IPS DF 6.9 (cell line): ENCODE measurements around the gene IL13.
"Not testable (repeated sequence)": the region's sequence is repeated elsewhere in the genome, so short reads cannot be mapped to it uniquely, and the experiment has no call there.

Experiments used
- DNase-seq: peaks from one replicate; pipeline ENCODE4 v3.0.0-alpha.2; 2013; ENCODE audit warnings: low read depth, low spot score
- H3K27ac ChIP-seq: one replicate; pipeline ENCODE4 v1.5.1; 2013; ENCODE audit warnings: low read length, control low read depth
- H3K27me3 ChIP-seq: 2 replicates; pipeline ENCODE4 v1.6.1; 2013; ENCODE audit warnings: mild to moderate bottlenecking, low read length; ENCODE audit not compliant: control insufficient read depth, insufficient read depth
- H3K36me3 ChIP-seq: 2 replicates; pipeline ENCODE4 v1.6.1; 2013; ENCODE audit warnings: low read length; ENCODE audit not compliant: control insufficient read depth, insufficient read depth
- H3K4me1 ChIP-seq: 2 replicates; pipeline ENCODE4 v1.6.1; 2013; ENCODE audit warnings: low read length; ENCODE audit not compliant: control insufficient read depth, insufficient read depth
- H3K4me3 ChIP-seq: 2 replicates; pipeline ENCODE4 v1.5.1; 2013; ENCODE audit warnings: mild to moderate bottlenecking, low read length
- H3K9me3 ChIP-seq: 2 replicates; pipeline ENCODE4 v1.6.1; 2013; ENCODE audit warnings: low read length, inconsistent platforms; ENCODE audit not compliant: control insufficient read depth, insufficient read depth
- WGBS: extraction: QIAGEN DNeasy Blood & Tissue Kit; methylation state at CpG from one replicate; pipeline ENCODE4 v1.1.7; 2013; ENCODE audit warnings: mixed read lengths, missing lambda C conversion rate; ENCODE audit not compliant: insufficient read length, insufficient coverage; 5-methylcytosine and 5-hydroxymethylcytosine counted together

The IL13 gene

GRCh38 chr5:132689513-132689912 is 31.5 kb downstream of the IL13 start:
- WGBS, result no CpG with 5 or more reads among the region's 7 CpGs
- Histone ChIP-seq H3K36me3 (no peaks in the 10 kb centered on the region), H3K9me3 (no peaks in the 10 kb centered on the region), H3K27me3 (no peaks in the 10 kb centered on the region), H3K27ac (no peak overlapping the region), H3K4me1 (no peaks in the 10 kb centered on the region), H3K4me3 (no peak overlapping the region)
- DNase-seq, result no peak

GRCh38 chr5:132690156-132690555 is 32.2 kb downstream of the IL13 start:
- H3K9me3 ChIP-seq, result no peaks in the 10 kb centered on the region
- no peak for DNase-seq
- H3K4me1 ChIP-seq, result no peaks in the 10 kb centered on the region
- no peak overlapping the region for H3K4me3 ChIP-seq
- no peak overlapping the region for H3K27ac ChIP-seq
- WGBS, result no CpG with 5 or more reads among the region's 3 CpGs
- no peaks in the 10 kb centered on the region for H3K36me3 ChIP-seq
- H3K27me3 ChIP-seq, result no peaks in the 10 kb centered on the region

- not testable (repeated sequence) for H3K9me3 ChIP-seq, H3K27me3 ChIP-seq, H3K27ac ChIP-seq, H3K4me3 ChIP-seq, H3K4me1 ChIP-seq, H3K36me3 ChIP-seq, DNase-seq
- WGBS, result no CpG with 5 or more reads among the region's 5 CpGs
Measured at GRCh38 chr5:132691755-132692631, 34.0 kb downstream of the IL13 start.

- H3K4me3 ChIP-seq, result no peak overlapping the region
- no peak for DNase-seq
- H3K27ac ChIP-seq, result no peak overlapping the region
- H3K9me3 ChIP-seq, result no peaks in the 10 kb centered on the region
- H3K36me3 ChIP-seq, result no peaks in the 10 kb centered on the region
- H3K27me3 ChIP-seq, result no peaks in the 10 kb centered on the region
- no peaks in the 10 kb centered on the region for H3K4me1 ChIP-seq
Measured at GRCh38 chr5:132692632-132692967, 34.6 kb downstream of the IL13 start.

- Histone ChIP-seq H3K27ac (no peak overlapping the region), H3K27me3 (no peaks in the 10 kb centered on the region), H3K36me3 (no peaks in the 10 kb centered on the region), H3K4me3 (no peak overlapping the region), H3K9me3 (no peaks in the 10 kb centered on the region), H3K4me1 (no peaks in the 10 kb centered on the region)
- no CpG with 5 or more reads among the region's 4 CpGs for WGBS
- DNase-seq, result no peak
Measured at GRCh38 chr5:132695956-132696355, 38.0 kb downstream of the IL13 start.

GRCh38 chr5:132704875-132705274 is 46.9 kb downstream of the IL13 start:
- no peaks in the 10 kb centered on the region for H3K4me1 ChIP-seq
- no peaks in the 10 kb centered on the region for H3K9me3 ChIP-seq
- H3K4me3 ChIP-seq, result no peak overlapping the region
- WGBS, result no CpG with 5 or more reads among the region's 1 CpG
- H3K27ac ChIP-seq, result no peak overlapping the region
- no peak for DNase-seq
- no peaks in the 10 kb centered on the region for H3K36me3 ChIP-seq
- no peaks in the 10 kb centered on the region for H3K27me3 ChIP-seq

- no peak overlapping the region for H3K4me3 ChIP-seq
- H3K4me1 ChIP-seq, result no peaks in the 10 kb centered on the region
- no peaks in the 10 kb centered on the region for H3K9me3 ChIP-seq
- no peaks in the 10 kb centered on the region for H3K36me3 ChIP-seq
- H3K27me3 ChIP-seq, result no peaks in the 10 kb centered on the region
- H3K27ac ChIP-seq, result no peak overlapping the region
- no peak for DNase-seq
Measured at GRCh38 chr5:132708645-132709044, 50.7 kb downstream of the IL13 start.
